PC-9 (cell line): Measurements from ENCODE around the gene SLC4A11.

ENCODE experiments used
- CTCF ChIP-seq: fragments of 200-600 bp; sonication (generic); conservative IDR thresholded peaks from 2 replicates; pipeline ENCODE4 v1.6.1; 2017; ENCODE audit warnings: mixed run types, antibody characterized with exemption, mild to moderate bottlenecking, moderate library complexity
- EZH2 ChIP-seq: fragments of 200-600 bp; sonication (generic); IDR thresholded peaks from 2 replicates; pipeline ENCODE4 v1.8.0; 2017; ENCODE audit warnings: antibody characterized with exemption, low read depth

DNA sequence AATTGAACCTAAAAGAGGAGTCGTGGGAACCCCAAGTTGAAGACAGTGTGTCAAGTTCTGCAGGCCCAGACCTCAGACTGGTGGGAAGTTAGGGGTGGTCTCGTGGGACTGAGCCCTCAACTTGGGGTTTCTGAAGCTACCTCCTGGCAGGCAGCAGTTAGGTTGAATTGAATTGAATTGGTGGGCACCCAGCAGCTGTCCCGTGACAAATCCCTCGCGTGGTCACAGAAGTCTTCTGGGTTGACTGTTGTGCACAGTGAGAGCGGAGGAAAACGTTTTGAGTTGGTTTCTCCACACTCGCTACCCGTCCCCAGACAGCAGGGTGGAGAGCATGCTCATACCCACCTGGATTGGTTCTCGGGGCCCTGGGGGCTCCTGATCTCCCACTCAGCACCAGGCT is 12.9 kb downstream of the SLC4A11 start:
- no peak for TF ChIP-seq CTCF
- TF ChIP-seq EZH2, result no peak
